HG02884 (cell line): ENCODE results near the gene MERTK.
"Not testable (repeated sequence)": the region's sequence is repeated elsewhere in the genome, so short reads cannot be mapped to it uniquely, and the experiment has no call there.

ENCODE experiments used
- ATAC-seq: cut with Tn5 transposase; IDR thresholded peaks from one replicate; pipeline ENCODE4 v1.9.1; 2021; ENCODE audit warnings: mild to moderate bottlenecking, moderate library complexity; ENCODE audit not compliant: unreplicated experiment

Gene MERTK

GRCh38 chr2:111909079-111909478, 10.7 kb downstream of the MERTK start:
- ATAC-seq = no peak

GRCh38 chr2:111909997-111910396, 11.6 kb downstream of the MERTK start:
- not testable (repeated sequence) for ATAC-seq

GRCh38 chr2:111910609-111911277, 12.3 kb downstream of the MERTK start:
- no peak for ATAC-seq

DNA sequence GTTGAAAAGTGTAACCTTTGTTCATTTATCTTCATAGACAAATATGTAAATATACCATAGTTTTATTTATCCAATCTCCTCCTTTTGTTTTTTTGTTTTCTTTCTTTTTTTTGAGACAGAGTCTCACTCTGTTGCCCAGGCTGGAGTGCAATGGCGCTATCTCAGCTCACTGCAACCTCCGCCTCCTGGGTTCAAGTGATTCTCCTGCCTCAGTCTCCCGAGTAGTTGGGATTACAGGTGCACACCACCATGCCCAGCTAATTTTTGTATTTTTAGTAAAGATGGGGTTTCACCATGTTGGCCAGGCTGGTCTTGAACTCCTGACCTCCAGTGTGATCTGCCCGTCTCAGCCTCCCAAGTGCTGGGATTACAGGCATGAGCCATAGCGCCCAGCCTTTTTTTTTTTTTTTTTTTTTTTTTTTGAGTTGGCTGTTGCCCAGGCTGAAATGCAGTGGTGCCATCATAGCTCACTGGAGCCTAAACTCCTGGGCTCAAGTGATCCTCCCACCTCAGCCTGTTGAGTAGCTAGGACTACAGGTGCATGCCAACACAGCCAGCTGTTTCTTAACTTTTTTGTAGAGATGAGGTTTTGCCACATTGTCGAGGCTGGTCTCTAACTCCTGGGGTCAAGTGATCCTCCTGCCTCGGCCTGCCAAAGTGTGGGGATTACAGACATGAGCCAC, 13.0 kb downstream of the MERTK start:
- ATAC-seq = not testable (repeated sequence)

GRCh38 chr2:111912547-111912946, 14.1 kb downstream of the MERTK start:
- no peak for ATAC-seq

GRCh38 chr2:111917106-111917505, 18.7 kb downstream of the MERTK start:
- no peak for ATAC-seq

- ATAC-seq = no peak
These were observed 20.0 kb downstream of the MERTK start for GRCh38 chr2:111918383-111918806.

- ATAC-seq = no peak
These were observed 21.0 kb downstream of the MERTK start for GRCh38 chr2:111919365-111919764.

GRCh38 chr2:111919794-111920608, 21.6 kb downstream of the MERTK start:
- ATAC-seq = no peak

DNA sequence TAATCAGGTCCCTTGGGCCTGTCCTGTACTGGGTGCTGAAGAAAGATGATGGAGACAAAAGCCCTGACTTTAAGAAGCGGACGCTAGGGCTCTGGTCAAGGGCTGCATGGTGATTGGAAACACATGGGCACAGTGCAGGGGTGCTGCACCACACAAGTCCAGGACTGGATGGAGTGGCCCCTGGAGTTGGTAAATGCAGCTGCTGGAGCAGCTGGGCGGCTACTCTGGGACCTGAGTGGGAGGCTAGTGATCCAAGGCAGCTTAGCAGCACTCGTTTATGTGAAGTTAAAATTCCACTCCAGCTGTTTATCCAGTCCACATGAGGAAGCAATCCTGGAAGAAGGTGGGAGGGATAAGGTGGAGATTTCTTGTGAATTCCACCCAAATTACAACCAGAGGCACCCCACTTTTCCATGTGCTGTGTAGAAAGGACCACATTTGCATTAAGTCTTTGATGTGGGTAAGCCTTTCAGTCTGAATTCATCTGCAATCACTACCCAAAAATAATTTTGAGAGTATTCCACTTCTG, 24.9 kb downstream of the MERTK start:
- no peak for ATAC-seq

DNA sequence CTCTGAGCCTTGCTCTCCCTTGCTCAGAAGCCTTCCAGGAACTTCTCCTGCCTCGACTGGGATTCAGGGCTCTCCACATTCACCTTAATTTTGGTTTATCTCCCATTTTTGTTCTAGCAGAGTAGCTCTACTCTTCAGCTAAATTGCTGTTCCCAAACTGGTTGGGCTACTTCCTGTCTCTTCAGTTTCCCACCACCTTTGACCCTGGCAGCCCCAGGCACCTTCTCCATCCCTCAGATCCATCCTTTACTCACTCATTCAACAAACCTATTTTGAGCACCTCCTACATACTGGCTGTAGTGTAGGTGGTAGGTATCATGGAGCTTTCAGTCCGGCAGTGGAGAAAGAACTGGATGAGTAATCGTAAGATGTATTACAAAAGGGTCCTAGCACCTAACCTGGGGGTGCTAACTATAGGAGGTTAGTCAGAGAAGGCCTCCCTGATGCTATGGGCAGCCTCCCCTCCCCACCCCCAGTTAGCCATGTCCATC, 26.3 kb downstream of the MERTK start:
- no peak for ATAC-seq

- ATAC-seq = no peak
These were observed 29.3 kb downstream of the MERTK start for GRCh38 chr2:111927723-111928122.

DNA sequence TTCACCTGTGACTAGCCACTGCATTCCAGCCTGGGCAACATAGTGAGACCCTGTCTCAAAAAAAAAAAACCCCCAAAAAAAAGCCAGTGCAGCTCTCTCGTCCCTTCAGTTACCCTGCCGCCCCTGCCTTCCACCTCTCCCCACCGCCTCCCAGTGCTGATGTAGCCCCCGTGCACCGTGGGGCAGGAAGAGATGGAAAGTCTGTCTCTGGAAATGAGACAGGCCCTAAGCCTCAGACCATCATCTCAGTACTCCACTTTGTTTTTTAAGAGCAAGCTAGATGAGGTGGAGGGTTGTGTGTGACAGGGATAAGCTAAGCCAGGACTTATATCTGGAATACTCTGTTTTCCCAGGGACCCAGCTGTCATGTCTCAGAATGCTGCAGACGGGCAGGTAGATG, 32.0 kb downstream of the MERTK start:
- no peak for ATAC-seq

GRCh38 chr2:111930875-111931274, 32.5 kb downstream of the MERTK start:
- no peak for ATAC-seq

GRCh38 chr2:111932841-111933291, 34.5 kb downstream of the MERTK start:
- no peak for ATAC-seq

DNA sequence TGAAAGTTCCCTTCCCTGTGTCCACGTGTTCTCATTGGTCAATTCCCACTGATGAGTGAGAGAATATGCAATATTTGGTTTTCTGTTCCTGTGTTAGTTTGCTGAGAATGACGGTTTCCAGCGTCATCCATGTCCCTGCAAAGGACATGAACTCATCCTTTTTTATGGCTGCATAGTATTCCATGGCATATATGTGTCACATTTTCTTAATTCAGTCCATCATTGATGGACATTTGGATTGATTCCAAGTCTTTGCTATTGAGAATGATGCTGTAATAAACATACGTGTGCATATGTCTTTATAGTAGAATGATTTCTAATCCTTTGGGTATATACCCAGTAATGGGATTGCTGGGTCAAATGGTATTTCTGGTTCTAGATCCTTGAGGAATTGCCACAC, 35.5 kb downstream of the MERTK start:
- not testable (repeated sequence) for ATAC-seq

GRCh38 chr2:111936881-111937280, 38.5 kb downstream of the MERTK start:
- no peak for ATAC-seq

- no peak for ATAC-seq
These were observed 40.0 kb downstream of the MERTK start for GRCh38 chr2:111938392-111938791.

GRCh38 chr2:111940333-111941196, 42.2 kb downstream of the MERTK start:
- no peak for ATAC-seq

DNA sequence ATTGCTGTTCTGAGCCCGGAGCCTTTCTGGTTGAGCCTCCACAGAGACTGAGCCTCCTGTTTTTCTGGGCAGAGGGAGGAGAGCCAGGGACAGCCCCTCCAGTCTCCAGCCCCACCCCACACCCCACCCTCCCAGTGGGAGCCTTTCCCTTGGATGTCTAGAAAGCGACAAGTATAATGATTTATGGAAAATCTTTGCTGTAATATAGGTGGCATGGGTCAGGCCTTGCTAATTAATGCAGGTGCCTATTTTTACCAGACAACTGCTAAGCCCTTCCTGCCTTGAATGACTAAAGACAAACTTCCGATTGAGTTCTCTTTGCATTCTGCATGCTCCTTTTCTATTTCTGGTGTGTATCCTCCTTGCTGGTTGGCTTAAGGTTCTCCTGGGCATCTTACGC, 43.1 kb downstream of the MERTK start:
- ATAC-seq = no peak
